Caki2 (cell line): ENCODE measurements around the gene CTIF. TPM values are rescaled to one million over a fixed set of nuclear protein-coding genes. Genes with fewer than 3 reads are reported as not detected.

Experiments
- DNase-seq: peaks from one replicate; pipeline ENCODE4 v3.0.0-alpha.2; 2015; ENCODE audit warnings: low read depth
- in situ Hi-C: cut with HindIII; loops from 2 replicates; pipeline ENCODE4 v1.10.0; 2016; ENCODE audit warnings: low sequenced_read_pairs, low pct_unique_long_range_greater_than_20kb, mixed read lengths
- total RNA-seq: library from RNA; depleted of rRNA; stranded (reverse); fragments of >200 nt; shearing (Covaris generic); gene quantifications from 2 replicates; pipeline ENCODE4 v1.2.3, GENCODE V29; 2014; ENCODE audit warnings: low replicate concordance

The CTIF gene
- total RNA-seq, 1 experiment from 2014 or later: 3.7 TPM

GRCh38 chr18:48546396-48546795 is 7.6 kb downstream of the CTIF start:
- in situ Hi-C loops: no loop called here
- no peak for DNase-seq

- DNase-seq: no peak
These were observed 8.7 kb downstream of the CTIF start for GRCh38 chr18:48547531-48547981.

GRCh38 chr18:48548011-48548771 is 9.4 kb downstream of the CTIF start:
- DNase-seq: no peak
- in situ Hi-C loops: no loop called here

More at GRCh38 chr18:48547531-48547981, 8.7 kb downstream of the CTIF start:
- in situ Hi-C loops: no loop called here

GRCh38 chr18:48548921-48549320 is 10.1 kb downstream of the CTIF start:
- in situ Hi-C loops: no loop called here
- DNase-seq: no peak

- in situ Hi-C loops: no loop called here
- DNase-seq: no peak
These were observed 11.4 kb downstream of the CTIF start for GRCh38 chr18:48550101-48550729.

- no peak for DNase-seq
- in situ Hi-C loops: no loop called here
These were observed 12.3 kb downstream of the CTIF start for GRCh38 chr18:48551100-48551499.

GRCh38 chr18:48552130-48552529 is 13.3 kb downstream of the CTIF start:
- no peak for DNase-seq
- in situ Hi-C loops: no loop called here

GRCh38 chr18:48553236-48553635 is 14.4 kb downstream of the CTIF start:
- DNase-seq: no peak
- in situ Hi-C loops: no loop called here

- no peak for DNase-seq
- in situ Hi-C loops: no loop called here
These were observed 16.0 kb downstream of the CTIF start for GRCh38 chr18:48554610-48555400.

- DNase-seq: no peak
- in situ Hi-C loops: no loop called here
These were observed 16.7 kb downstream of the CTIF start for GRCh38 chr18:48555465-48555995.

- in situ Hi-C loops: no loop called here
- DNase-seq: no peak
These were observed 18.9 kb downstream of the CTIF start for GRCh38 chr18:48557640-48558174.

GRCh38 chr18:48558248-48558647 is 19.4 kb downstream of the CTIF start:
- in situ Hi-C loops: no loop called here
- DNase-seq: no peak

GRCh38 chr18:48560491-48560890 is 21.7 kb downstream of the CTIF start:
- in situ Hi-C loops: no loop called here
- no peak for DNase-seq

GRCh38 chr18:48562075-48562474 is 23.2 kb downstream of the CTIF start:
- in situ Hi-C loops: no loop called here
- no peak for DNase-seq

- DNase-seq: no peak
- in situ Hi-C loops: no loop called here
These were observed 24.2 kb downstream of the CTIF start for GRCh38 chr18:48563027-48563426.

- in situ Hi-C loops: no loop called here
- DNase-seq: no peak
These were observed 25.3 kb downstream of the CTIF start for GRCh38 chr18:48564139-48564538.

- in situ Hi-C loops: no loop called here
- no peak for DNase-seq
These were observed 26.3 kb downstream of the CTIF start for GRCh38 chr18:48565105-48565504.

GRCh38 chr18:48566589-48566988 is 27.8 kb downstream of the CTIF start:
- DNase-seq: no peak
- in situ Hi-C loops: no loop called here

- in situ Hi-C loops: no loop called here
- no peak for DNase-seq
These were observed 28.6 kb downstream of the CTIF start for GRCh38 chr18:48567388-48567787.
